D721Med (cell line): Measurements from ENCODE around the gene ADAP1.

Experiments used
- DNase-seq: peaks from one replicate; pipeline ENCODE4 v3.0.0; 2011; ENCODE audit warnings: low spot score; ENCODE audit not compliant: insufficient read length
- FAIRE-seq: peaks from 2 replicates; lab custom pipeline; 2011; peaks lifted over from hg19 to GRCh38; lab: Jason Lieb, UNC
- TF ChIP-seq, protein P1 (sequence below): IDR thresholded peaks from 2 replicates; pipeline ENCODE4 v1.5.1; 2012; ENCODE audit warnings: mild to moderate bottlenecking, control low read depth; ENCODE audit not compliant: insufficient read depth; ENCODE audit errors: missing control alignments

Gene ADAP1

DNA sequence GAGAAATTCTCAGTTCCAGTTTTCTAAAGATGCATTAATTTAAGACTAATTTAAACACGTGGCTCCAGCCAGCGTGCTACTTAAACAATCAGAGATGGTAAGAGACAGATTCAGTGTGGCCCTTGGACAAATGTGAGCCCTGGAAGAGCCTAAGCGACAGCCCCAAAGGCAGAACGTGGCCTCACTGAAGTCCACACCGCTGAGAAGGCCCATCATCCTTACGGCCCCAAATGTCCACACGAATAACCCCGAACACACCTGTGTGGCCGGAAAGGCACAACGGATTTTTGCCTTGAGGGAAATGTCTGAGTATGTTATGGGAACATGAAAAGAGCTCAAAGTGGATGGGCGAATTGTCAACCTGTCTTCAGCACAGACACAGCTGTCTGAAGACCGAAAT lies 17.6 kb upstream of the ADAP1 start:
- DNase-seq (no peak), FAIRE-seq (no peak)
- TF ChIP-seq, protein P1, sequence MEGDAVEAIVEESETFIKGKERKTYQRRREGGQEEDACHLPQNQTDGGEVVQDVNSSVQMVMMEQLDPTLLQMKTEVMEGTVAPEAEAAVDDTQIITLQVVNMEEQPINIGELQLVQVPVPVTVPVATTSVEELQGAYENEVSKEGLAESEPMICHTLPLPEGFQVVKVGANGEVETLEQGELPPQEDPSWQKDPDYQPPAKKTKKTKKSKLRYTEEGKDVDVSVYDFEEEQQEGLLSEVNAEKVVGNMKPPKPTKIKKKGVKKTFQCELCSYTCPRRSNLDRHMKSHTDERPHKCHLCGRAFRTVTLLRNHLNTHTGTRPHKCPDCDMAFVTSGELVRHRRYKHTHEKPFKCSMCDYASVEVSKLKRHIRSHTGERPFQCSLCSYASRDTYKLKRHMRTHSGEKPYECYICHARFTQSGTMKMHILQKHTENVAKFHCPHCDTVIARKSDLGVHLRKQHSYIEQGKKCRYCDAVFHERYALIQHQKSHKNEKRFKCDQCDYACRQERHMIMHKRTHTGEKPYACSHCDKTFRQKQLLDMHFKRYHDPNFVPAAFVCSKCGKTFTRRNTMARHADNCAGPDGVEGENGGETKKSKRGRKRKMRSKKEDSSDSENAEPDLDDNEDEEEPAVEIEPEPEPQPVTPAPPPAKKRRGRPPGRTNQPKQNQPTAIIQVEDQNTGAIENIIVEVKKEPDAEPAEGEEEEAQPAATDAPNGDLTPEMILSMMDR, result no peak

DNA sequence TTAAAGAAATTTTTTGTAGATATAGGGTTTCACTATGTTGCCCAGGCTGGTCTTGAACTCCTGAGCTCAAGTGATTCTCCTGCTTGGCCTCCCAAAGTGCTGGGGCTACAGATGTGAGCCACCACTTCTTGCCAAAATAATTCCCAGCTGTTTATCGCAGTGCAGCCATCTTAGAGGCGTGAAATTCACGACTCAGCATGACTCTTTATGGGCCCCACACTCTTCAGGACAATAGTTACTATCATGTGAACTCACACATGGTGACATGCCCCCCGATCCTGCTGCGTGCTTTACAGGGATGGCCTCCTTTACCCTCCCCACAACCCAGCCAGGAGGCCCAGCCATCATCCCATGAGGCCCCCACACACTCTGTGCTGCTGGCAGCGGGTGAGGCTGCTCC lies 16.3 kb upstream of the ADAP1 start:
- TF ChIP-seq, protein P1, result no peak
- no peak for FAIRE-seq
- DNase-seq, result no peak

DNA sequence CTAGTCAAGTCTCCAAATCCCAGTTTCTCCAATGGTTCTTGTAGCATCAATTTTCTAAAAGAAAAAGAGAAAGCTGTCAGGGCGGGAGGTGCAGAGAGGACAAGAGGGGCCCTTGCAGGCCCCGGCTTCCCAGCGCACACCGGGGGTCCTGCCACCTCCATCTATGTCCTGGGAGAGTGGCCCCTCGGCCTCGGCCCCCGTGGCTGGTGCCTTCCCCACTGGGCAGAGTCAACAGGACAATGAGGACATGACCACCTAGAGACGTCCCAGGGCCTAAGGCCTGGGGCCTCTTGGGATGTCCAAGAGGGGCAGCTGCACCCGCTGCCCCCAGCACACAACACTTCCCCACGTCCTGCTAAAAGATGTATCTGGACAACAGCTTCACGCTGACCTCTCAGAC lies 14.9 kb upstream of the ADAP1 start:
- DNase-seq (no peak), FAIRE-seq (no peak)
- TF ChIP-seq, protein P1, result no peak

DNA sequence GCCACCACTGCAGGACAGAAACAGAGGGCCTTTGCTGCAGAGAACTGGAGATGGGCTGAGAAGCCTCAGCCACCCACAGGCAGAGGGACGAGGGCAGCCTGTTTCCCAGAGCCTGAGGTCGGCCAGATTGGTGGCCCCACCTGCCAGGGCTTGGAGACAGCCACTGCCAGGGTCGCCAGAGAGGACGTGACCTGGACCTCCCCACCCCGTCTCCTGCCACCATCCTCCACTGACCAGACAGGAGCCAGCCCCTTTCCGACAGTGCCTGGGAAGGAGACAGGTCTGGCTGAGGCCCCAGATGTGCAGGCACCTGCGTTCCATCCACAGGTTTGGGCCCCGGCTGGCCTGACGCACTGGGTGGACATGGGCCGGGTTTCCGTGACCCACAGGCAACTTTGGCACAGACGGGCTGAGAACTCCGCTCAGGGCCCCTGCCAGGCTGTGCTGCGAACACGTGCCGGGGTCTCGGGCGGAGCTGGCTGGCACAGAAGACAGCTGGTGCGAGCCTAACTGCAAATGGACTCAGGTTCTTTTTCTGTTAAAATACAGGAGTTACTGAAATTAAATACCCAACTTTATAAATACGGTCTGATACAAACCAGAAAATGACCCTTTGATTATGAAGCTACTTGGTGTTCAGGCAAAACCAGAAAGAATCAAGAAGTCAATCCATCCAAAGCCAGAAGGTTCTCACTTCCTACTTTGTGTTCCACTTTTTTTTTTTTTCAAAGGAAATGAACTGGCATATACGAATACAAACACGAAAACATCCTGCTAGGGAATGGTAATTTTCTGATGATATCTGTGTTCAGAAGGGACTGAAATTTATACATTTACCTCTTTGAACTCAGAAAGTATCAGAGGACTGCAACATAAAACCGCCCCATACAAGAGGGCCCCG lies 14.0 kb upstream of the ADAP1 start:
- DNase-seq (no peak), FAIRE-seq (no peak)
- TF ChIP-seq, protein P1, result no peak

DNA sequence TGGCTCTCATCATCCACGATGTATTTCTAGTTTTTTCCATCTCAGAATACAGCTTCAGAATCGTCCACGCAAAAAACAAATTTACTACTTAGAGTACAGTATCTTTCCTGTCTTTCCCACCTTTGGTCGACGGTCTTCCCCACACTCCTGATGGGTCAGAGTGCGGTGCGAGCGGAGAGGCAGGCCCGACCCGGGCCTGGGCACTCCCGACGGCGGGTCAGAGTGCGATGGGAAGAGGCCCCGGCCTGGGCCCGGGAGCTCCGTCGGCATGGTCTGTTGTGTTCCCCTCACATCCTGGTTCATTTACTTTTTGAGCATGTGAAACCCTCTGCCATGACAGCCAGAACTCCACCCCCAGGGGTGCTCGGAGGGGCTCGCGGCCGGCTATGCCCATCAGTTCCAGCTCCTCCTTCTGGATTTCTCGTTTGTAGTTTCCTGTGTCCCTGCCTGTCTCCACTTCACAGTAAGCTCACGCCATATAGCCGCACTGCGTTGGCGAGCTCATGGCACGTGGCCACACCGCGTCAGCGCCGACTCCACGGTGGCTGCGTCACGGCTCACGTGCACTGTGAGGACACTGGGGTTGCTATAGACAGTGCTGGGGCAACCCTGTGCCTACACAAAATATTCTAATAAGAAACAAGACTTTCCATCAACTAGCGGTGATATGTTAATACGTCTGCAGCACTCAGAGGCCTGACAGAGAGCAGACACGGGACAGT lies 13.0 kb upstream of the ADAP1 start:
- FAIRE-seq (no peak), DNase-seq (no peak)
- TF ChIP-seq, protein P1, result no peak

DNA sequence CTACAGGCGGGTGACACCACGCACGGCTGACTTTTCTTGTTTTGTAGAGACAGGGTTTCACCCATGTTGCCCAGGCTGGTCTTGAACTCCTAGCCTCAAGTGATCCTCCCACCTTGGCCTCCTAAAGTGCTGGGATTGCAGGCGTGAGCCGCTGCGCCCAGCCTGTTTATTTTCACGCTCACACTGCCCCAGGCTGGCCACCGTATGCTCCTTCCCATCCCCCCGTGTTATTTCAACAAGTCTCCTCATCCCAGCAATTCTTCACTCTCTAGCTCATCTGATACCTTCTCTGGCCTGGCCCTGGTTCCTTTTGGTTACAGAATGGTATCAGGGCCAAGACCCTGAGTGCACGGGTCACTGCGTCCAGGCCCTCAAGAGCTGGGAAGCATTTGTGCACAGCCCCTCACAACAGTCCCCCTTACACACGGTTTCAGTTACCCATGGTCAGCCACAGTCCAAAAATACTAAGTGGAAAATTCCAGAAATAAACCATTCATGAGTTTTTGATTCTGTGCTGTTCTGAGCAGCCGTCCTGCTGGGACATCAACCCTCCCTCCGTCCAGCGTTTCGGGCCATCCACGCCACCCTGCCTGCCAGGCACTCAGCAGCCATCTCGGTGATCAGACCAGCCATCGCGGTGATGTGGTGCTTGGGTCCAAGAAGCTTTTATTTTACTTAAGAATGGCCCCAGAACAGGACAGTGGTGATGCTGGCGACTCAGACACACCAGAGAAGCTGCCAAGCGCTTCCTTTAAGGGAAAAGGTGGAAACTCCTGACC lies 12.0 kb upstream of the ADAP1 start:
- DNase-seq (no peak), FAIRE-seq (no peak)
- TF ChIP-seq, protein P1, result no peak
